Measurements from ENCODE around the gene APOE. TPM values are rescaled to one million over a fixed set of nuclear protein-coding genes. Genes with fewer than 3 reads are reported as not detected.

The APOE gene
- total and polyA plus RNA-seq, 2 of the 13 experiments (the other 11 are each of a cell fraction or from before 2014, with no cell fraction given) = 1,328 to 1,470 TPM

DNA sequence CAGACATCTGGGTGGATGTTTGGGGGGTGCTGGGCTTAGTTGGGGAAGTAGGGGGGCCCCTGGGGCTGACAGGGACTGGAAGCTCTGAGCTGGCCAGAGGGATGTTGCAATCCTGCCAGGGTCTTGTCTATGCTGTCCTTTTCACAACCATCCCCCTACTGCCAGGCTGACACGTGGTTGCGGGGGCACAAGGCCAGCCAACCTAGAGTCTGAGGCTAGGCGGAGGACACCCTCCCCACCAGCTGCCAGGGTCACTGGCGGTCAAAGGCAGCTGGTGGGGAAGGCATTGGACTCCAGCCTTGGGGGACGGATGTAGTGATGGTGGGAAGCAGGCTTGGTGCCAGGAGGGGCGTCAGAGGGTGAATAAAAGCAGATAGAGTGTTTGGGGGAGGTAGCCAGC is 7.3 kb downstream of the APOE start (continued):
- peak; percentile 66 for TF ChIP-seq MNT (IDR thresholded peaks at IDR 0.05)
- TF ChIP-seq ZNF678 (CRISPR knock-in tag; IDR thresholded peaks at IDR 0.05) = 0 out of 2 replicates have a peak, but pooled peaks have one; percentile 45
- no peak for TF ChIP-seq ZBTB3 (CRISPR knock-in tag; IDR thresholded peaks at IDR 0.05; ENCODE audit: borderline replicate concordance, low read depth)
- TF ChIP-seq IRX3 (CRISPR knock-in tag; IDR thresholded peaks at IDR 0.05; ENCODE audit: borderline replicate concordance, low read depth) = no peak
- TF ChIP-seq ZIK1 (CRISPR knock-in tag; IDR thresholded peaks at IDR 0.05; ENCODE audit: borderline replicate concordance, low read depth) = no peak
- TF ChIP-seq ZNF296 (CRISPR knock-in tag; conservative IDR thresholded peaks at IDR 0.05) = no peak
- no peak for TF ChIP-seq IRF1 (CRISPR knock-in tag; IDR thresholded peaks at IDR 0.05; ENCODE audit: low read depth)
- TF ChIP-seq MAFG (CRISPR knock-in tag; IDR thresholded peaks at IDR 0.05) = no peak
- no peak for TF ChIP-seq TRIM22 (IDR thresholded peaks at IDR 0.05)
- 0 out of 2 replicates have a peak, but pooled peaks have one; percentile 26 for TF ChIP-seq HOMEZ (CRISPR knock-in tag; IDR thresholded peaks at IDR 0.05; ENCODE audit: low read depth)
- no peak for TF ChIP-seq ZNF383 (CRISPR knock-in tag; IDR thresholded peaks at IDR 0.05; ENCODE audit: borderline replicate concordance)
- TF ChIP-seq ZHX2 (IDR thresholded peaks at IDR 0.05; ENCODE audit: low read depth) = no peak
- TF ChIP-seq ZHX2 (CRISPR knock-in tag; IDR thresholded peaks at IDR 0.05; ENCODE audit: borderline replicate concordance) = no peak
- no peak for TF ChIP-seq ZNF841 (CRISPR knock-in tag; IDR thresholded peaks at IDR 0.05; ENCODE audit: borderline replicate concordance)
- TF ChIP-seq ISX (CRISPR knock-in tag; conservative IDR thresholded peaks at IDR 0.05) = no peak
- TF ChIP-seq RNF2 (conservative IDR thresholded peaks at IDR 0.05; ENCODE audit: low read depth) = no peak
- TF ChIP-seq POGZ (CRISPR knock-in tag; IDR thresholded peaks at IDR 0.05) = no peak; the same call in 1 of the 2 replicates
- no peak for TF ChIP-seq ZNF556 (CRISPR knock-in tag; IDR thresholded peaks at IDR 0.05; ENCODE audit: borderline replicate concordance)
- TF ChIP-seq ELF4 (CRISPR knock-in tag; IDR thresholded peaks at IDR 0.05; ENCODE audit: borderline replicate concordance) = no peak
- no peak for TF ChIP-seq GTF2F1 (IDR thresholded peaks at IDR 0.05; ENCODE audit: low read length)

All from HepG2 (cell line).